GM12874 (cell line): Measurements from ENCODE around the gene SCGB1A1.

Experiments
- TF ChIP-seq, protein P1 (sequence below): IDR thresholded peaks from 2 replicates; pipeline ENCODE4 v1.5.1; 2011; ENCODE audit warnings: low read depth, mild to moderate bottlenecking, control low read depth, low read length, moderate library complexity; ENCODE audit not compliant: insufficient read depth

The SCGB1A1 gene, protein sequence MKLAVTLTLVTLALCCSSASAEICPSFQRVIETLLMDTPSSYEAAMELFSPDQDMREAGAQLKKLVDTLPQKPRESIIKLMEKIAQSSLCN

DNA sequence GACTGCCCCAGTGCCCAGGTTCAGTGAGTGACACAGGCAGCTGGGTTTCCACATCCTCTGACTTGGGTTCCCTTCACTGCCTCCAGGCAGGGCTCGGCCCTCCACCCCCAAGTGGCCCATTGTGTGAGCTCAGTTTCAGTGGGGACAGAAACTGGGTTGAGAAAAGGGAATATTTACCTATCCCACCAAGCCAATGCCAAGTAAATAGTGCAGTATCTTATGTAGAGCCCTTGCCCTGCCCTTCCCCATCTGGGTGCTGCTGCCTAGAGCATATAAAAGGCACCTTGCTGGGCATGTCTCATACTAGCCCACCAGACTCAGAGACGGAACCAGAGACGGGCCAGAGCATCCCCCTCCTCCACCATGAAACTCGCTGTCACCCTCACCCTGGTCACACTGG, at the start of gene SCGB1A1:
Gene SCGB1A1, plus strand, starts transcription at position 301 of the 400 bp plus-strand sequence. Its CDS starts 63 bp downstream, at position 364.
- TF ChIP-seq, protein P1, sequence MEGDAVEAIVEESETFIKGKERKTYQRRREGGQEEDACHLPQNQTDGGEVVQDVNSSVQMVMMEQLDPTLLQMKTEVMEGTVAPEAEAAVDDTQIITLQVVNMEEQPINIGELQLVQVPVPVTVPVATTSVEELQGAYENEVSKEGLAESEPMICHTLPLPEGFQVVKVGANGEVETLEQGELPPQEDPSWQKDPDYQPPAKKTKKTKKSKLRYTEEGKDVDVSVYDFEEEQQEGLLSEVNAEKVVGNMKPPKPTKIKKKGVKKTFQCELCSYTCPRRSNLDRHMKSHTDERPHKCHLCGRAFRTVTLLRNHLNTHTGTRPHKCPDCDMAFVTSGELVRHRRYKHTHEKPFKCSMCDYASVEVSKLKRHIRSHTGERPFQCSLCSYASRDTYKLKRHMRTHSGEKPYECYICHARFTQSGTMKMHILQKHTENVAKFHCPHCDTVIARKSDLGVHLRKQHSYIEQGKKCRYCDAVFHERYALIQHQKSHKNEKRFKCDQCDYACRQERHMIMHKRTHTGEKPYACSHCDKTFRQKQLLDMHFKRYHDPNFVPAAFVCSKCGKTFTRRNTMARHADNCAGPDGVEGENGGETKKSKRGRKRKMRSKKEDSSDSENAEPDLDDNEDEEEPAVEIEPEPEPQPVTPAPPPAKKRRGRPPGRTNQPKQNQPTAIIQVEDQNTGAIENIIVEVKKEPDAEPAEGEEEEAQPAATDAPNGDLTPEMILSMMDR = no peak

DNA sequence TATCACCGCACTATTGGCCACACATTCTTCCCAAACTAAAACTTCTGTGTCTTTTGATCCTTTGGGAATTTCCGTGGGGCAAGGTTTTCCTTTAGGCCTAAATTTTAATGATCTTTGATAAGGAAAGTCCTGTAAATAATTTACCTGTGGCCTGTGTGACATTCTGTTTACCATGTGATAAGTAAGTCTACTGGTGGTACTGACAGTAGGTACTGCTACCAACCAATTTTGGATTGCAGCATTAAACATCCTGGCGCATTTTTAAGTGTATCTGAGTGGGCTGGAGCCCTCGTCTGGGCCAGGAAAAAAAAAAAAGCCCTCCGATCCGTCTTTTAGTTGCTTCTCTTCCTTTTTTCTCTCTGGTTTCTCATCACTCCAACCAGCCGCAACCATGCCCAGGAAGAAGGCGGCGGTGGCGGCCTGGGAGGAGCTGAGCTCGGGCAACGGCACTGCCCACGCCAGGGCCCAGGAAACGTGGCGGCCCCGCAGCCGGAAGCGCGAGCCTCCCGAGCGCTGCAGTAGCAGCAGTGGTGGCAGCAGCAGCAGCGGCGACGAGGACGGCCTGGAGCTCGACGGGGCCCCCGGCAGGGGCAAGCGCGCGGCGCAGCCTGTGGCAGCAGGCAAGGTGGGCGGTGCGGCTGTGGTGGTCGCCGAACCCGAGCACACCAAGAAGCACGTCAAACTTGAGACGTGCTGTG, 47.9 kb upstream of the SCGB1A1 start:
- TF ChIP-seq, protein P1 = no peak

DNA sequence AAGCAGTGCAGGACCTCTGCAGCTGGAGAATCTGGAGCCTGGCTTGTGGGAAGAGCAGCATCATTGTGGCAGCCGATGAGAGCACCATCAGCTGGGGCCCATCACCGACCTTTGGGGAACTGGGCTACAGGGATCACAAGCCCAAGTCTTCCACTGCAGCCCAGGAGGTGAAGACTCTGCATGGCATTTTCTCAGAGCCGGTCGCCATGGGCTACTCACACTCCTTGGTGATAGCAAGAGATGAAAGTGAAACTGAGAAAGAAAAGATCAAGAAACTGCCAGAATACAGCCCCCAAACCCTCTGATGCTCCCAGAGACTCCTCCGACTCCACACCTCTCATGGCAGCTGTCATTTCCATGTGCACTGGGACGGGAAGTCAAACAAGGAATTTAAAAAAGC, 46.0 kb upstream of the SCGB1A1 start:
- TF ChIP-seq, protein P1 = no peak

DNA sequence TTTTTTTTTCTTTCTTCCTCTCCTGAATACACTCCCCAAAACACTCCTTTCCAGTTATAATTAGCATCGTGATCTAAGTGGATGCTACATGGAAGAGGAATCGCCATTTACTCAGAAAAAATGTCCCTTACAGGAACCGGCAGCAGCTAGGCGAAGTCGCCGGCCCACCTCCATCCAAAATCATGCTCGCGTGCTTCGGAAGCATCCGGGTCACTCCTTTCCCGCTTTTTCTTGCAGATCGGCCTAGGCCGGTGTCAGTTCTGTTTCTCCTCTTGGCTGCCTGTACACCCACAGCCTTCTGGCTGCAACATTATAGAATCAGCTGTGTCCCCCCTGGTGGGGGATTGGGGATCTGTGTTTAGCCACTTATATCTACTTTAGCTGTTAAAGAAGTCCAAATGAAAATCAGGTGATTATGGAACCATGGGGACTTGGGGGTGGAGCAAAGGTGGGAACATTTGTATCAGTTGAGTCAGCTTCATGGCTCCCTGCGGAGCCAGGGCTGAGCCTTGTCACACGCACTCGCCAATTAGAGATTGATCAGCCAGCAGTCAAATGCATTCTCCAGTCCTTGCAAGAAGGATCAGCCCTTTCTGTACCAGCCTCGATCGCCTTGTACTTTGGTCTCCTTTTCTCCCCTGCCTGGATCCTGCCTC, 45.2 kb upstream of the SCGB1A1 start:
- TF ChIP-seq, protein P1 = no peak

DNA sequence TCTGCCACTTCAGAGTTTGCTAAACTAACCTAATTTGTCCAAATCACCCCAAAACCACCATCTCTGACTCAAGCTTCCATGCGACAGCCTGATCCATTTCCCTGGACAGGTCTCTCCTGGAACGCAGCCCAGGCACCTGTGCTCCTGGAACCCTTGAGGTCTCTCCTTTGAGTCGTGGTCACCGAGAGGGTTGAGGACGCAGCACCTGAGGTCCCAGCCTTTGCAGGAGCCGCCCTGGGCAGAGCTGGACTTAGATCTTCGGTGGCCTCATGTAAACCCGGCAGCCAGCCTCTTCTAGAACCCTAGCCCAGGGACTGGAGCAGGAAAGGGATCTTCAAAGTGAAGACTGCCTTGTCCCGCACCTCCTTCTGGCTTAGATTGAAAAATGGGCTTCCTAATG, 44.0 kb upstream of the SCGB1A1 start:
- TF ChIP-seq, protein P1 = no peak

DNA sequence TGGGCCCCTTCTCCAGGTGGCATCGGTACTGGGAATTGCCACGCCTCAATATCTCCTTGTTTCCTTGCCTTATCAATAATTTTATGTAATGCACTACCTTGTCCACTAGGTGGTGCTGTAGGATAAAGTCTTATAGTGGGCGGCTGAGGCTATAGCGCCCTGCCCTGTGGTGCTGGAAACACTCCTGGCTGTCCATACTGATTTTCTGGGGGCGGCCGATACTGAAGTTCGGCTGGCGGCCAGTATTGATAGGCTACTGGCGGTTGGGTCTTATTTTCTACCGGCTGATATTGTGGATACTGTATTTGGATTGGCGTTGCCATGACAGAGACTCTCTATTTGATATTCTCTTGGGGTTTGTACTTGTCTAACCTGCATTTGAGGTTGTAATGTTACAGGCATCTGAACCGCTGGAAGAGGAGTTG, 38.0 kb upstream of the SCGB1A1 start:
- TF ChIP-seq, protein P1 = peak; percentile 59

DNA sequence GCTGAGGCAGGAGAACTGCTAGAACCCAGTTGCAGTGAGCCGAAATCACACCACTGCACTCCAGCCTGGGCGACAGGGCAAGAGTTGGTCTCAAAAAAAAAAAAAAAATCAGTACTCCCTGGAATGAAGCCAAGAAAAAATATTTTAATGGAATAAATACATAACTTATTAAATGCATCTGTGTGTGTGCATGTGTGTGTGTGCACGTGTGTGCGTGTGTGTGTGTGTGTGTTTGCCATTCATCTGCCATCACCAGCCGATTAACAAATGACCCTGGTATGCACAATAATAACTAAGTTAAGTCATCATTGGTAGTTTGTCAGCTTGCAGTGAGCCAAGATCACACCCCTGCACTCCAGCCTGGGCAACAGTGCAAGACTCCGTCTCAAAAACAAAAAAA, 35.0 kb upstream of the SCGB1A1 start:
- TF ChIP-seq, protein P1 = no peak
